ENCODE results near the gene MTA3.

MTA3 gene

DNA sequence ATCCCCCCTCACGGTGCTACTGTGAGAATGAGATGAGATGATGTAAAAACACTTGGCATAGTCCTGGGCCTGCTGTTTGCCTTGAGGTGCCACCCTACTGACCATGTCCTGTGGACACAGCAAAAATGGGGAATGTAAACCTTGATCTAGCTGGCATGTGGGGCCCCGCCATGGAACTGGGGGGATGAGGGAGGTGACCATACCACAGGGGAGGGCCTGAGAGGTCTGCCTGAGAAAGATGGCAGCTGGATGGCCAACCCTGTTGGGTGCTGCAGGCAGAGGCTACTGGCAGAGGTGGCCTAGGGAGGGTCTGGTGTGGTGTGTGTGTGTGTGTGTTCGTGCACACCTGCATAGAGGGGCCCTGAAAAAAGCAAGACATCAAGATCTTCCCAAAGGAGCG is 223.2 kb downstream of the MTA3 start:
- DNase-seq: no peak

DNA sequence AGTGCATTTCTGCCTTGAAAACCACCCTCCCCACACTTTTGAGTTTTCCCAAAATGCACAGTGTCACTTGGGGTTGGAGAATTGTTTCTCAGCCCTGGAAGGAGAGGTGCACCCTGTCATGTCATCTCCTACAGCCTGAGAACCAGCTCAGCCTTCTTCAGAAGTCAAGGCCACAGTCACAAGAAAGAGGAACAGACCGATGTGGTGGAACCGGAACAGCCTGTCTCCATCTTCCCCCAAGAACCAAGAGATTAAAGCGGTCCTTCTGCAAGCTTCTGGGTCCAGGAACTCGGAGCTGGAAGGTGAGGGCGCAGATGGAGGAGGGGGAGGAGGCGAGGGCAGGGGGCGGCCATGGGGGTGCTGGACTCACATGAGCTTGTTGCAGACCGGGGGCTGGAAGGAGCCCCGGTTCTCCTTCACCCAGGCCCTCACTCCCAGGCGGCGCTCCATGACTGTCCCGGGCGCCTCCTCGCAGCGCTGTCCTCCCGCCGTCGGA is 223.7 kb downstream of the MTA3 start:
- DNase-seq: no peak

- no peak for DNase-seq
These were observed 224.3 kb downstream of the MTA3 start, which contains the start of gene HAAO for GRCh38 chr2:42792583-42793333. HAAO (minus strand) TSS chr2:42792583; CDS start chr2:42792536, 47 bp downstream.

DNA sequence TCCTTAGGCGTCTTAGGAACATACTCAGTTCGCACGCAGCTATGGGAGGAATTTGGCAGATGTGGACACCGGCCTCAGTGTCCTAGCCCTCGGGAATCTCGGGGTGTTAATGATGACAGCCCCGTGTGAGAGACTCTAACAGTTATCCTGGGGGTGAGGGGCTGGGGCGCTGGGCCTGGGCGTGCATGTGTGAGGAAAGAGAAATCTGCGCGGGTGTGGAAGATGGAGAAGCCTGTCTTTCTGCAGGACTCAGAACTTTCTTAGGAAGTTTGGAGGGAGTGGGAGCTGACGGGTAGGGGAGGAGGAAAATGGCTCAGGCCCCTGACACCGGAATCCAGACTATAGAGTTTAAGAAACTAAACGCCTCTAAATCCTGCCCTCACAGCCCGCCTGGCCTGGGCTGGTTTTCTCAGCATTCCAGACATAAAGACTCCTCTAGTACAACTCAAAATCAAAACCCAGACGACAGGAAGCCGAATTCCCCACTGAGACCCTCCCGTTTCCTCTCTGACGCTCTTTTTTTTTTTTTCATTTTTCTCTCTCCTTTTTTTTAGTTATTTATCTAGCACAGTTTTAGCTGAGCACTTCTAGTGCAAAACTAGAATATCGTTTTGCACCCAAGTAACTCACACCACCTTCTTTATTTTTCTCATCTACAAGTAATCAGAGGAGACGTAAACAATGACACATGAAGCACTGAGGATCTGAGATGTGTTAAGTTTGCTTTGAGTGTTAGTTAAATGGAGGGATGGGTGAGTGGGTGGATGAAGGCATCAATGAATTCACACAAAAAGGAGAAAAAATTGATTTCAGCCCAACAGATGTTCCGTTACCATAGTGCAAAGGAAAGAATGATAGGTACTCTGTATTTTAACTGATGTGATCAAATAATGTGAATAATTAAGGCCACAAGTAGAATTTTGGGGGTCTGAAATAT is 225.2 kb downstream of the MTA3 start:
- no peak for DNase-seq

GRCh38 chr2:42794271-42795046 is 226.0 kb downstream of the MTA3 start:
- DNase-seq: no peak

GRCh38 chr2:42795275-42795674 is 226.8 kb downstream of the MTA3 start:
- no peak for DNase-seq

DNA sequence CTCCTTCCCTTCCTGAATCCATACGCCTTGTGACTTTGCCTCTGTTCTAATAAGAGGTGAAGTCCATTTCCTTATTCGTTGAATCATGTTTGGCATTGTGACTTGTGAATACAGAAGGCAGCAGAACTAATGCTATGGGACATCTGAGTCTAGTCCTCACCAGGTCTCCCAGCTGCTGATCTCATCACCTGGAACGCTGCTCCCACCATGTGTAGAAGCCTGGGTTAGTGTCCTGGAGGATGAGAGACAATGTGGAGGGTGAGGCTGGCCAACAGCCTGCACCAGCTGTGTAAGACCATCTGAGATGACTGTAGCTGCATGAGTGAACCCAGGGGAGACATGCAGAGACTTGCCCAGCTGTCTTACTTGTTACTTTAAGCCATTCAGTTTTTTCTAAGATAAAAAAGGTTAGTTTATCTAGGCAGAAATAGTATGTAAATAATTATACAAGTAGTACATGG is 227.4 kb downstream of the MTA3 start:
- no peak for DNase-seq

- no peak for DNase-seq
These were observed 228.2 kb downstream of the MTA3 start for GRCh38 chr2:42796427-42797248.

GRCh38 chr2:42797281-42797680 is 228.8 kb downstream of the MTA3 start:
- DNase-seq: no peak

GRCh38 chr2:42799881-42800280 is 231.4 kb downstream of the MTA3 start:
- no peak for DNase-seq

GRCh38 chr2:42800461-42800962 is 232.1 kb downstream of the MTA3 start:
- DNase-seq: no peak

- DNase-seq: no peak
These were observed 232.5 kb downstream of the MTA3 start for GRCh38 chr2:42800981-42801380.

- no peak for DNase-seq
These were observed 232.9 kb downstream of the MTA3 start for GRCh38 chr2:42801381-42801780.

DNA sequence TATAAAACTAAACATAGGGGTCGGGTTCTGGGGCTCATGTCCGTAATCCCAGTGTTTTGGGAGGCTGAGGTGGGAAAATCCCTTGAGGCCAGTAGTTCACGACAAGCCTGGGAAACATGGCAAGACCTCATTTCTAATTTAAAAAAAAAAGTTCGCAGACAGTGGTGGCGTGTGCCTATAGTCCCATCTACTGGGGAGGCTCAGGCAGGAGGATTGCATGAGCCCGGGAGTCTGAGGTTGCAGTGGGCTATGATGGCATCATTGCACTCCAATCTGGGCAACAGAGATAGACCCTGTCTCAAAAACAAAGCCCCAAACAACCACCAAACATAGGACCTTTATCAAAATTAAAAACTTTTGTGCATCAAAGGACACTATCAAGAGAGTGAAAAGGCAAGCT is 233.7 kb downstream of the MTA3 start:
- no peak for DNase-seq

DNA sequence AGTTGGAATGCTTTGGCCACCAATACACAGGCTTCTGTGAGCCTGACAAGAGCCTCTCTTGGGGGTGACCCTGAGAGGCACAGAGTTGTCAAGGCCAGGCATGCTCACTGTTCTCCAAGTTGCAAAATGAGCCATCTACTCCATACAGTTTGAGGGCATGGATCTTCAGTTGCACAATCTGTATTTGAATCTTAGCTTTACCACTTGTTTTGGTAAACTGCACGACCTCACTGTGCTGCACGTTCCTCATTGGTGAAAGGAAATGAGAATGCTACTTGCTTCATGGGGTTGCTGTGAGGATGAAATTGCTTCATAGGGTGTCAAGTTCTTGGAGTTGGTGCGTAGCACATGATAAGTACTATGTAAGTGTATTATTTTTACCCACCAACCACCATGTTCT is 235.9 kb downstream of the MTA3 start:
- no peak for DNase-seq

GRCh38 chr2:42804891-42805290 is 236.5 kb downstream of the MTA3 start:
- DNase-seq: no peak
